Activated naive CD4-positive, alpha-beta T cell (primary cell): Measurements from ENCODE around the gene ZC3H8.

Source experiments
- DNase-seq, 4 experiments: peaks; one replicate each; lab custom pipeline; 2025; lab: John Stamatoyannopoulos, UW

The ZC3H8 gene

GRCh38 chr2:112195167-112195766, 59.6 kb downstream of the ZC3H8 start:
- DNase-seq, result no peak

DNA sequence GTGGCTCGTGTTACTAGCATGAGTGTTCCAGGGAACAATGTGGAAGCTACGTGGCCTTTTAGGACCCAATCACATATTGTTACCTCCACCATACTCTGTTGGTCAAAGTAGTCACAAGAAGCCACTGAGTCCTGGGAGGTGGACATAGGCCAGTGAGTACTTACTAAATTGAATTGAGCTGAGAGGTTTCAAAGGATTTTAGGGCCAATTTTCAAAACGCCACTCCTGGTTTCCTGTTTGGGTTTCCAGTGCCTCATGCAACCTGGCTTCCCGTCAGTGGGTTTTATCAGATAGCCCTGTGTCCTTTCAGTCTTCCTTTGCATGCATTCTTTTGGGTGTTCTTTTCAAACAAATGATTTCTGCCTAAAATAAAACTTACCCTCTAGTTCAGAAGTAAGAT, 60.4 kb downstream of the ZC3H8 start:
- DNase-seq, result no peak

- DNase-seq, result no peak
Measured at GRCh38 chr2:112194028-112194427, 60.8 kb downstream of the ZC3H8 start.

GRCh38 chr2:112189001-112189556, 65.8 kb downstream of the ZC3H8 start:
- DNase-seq, result no peak

DNA sequence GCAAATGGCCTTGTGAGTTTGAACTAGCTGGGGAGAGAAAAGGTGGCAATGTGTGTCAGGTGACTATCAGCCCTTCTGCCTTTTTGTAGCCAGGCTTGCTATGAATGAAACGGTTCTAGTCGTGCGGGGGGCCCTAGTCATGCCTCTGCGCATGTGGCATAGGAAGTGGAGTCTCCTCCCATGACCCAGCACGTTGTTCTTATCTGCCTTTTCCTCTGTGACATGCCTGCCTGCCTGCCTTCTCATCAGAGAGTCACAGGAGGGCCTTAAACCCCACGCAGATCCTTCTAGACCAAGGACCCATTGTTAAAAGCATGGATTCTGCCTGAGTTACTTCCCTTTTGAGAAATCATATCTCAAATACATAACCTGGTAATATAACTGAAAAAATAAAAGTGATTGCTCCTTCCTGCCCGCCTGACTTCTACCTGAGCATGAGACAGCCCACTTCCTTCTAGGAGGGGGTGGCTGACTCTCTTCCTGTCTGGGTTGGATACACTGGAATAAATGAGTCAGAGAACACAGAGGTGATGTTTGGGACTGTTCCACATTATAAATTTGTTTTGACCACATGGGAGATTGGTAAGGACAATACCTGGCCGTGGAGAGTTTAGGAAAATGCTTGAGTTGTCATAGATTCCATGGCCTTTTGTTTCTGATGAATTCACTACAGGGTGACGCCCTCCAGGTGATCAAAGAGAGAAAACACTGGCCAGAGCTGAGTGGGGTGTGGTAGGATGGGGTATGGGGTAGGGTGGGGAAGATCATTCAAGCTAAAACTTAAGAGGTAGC, 66.8 kb downstream of the ZC3H8 start:
- DNase-seq, result peak in 2 of 4 experiments; percentile 55 to 66

DNA sequence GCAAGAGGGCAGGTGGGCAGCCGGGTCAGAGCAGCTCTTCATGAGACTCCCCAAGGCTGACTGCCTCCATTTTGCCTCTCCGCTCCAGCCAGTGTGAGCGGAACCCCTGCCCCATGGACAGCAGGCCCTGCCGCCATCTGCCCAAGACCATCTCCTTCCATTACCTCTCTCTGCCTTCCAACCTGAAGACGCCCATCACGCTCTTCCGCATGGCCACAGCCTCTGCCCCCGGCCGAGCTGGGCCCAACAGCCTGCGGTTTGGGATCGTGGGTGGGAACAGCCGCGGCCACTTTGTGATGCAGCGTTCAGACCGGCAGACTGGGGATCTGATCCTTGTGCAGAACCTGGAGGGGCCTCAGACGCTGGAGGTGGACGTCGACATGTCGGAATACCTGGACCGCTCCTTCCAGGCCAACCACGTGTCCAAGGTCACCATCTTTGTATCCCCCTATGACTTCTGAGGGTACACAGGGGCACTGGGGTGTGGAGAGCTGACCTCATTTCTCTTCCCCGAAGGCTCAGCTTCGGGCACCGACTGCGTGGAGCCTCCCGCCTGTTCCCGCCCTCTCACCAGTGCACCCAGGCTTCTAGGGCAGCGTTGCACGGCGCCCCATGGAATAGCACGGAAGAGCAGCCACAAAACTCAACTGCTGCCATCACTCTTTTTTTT, 67.7 kb downstream of the ZC3H8 start:
- DNase-seq, result no peak

DNA sequence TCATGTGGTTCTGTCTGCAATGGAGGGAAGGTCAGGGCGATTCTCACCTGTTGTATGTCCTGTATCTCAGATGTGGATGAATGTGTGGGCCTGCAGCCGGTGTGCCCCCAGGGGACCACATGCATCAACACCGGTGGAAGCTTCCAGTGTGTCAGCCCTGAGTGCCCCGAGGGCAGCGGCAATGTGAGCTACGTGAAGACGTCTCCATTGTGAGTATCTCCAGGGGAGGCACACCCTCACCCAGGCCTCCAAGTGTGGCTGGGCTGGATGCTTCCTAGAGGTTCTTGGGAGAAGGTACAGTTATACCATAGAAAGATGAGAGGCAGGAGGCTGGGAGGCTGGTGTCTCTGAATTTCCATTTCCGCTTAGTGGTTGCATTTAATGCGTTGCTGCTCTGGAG, 69.7 kb downstream of the ZC3H8 start:
- no peak for DNase-seq

- DNase-seq, result no peak
Measured at GRCh38 chr2:112184121-112184520, 70.7 kb downstream of the ZC3H8 start.

DNA sequence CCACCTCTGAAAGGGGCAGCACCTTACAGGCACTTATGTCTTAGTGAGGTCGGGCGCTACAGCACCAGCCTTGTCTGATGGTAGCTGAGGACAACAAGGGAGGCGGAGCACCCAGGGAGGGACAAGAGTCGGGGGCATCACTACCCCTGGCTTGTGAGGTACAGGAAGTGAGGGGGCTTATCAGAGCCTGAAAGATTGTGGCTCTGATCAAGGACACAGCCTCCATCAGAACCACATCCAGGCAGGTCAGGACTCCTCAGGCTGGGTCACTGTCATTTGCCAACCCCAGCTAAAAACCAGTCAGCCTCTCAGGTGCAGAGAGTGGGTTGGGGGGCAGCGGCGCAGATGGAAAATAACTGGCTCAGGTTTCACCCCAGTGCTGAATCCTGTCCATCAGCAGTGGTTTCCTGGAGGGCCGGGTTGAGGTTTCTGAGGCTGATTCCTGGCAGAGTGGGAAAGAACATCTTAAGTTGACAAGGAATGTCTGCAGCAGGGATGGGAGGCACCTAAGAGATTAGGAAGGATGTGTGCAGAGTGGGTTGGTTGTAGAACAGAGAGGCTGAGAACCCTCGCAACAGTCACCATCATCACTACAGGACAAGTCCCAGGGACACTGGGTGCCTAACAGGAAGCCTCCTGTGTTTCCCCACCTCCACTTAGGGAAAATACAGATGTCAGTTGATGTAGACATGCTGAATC, 71.4 kb downstream of the ZC3H8 start:
- no peak for DNase-seq

DNA sequence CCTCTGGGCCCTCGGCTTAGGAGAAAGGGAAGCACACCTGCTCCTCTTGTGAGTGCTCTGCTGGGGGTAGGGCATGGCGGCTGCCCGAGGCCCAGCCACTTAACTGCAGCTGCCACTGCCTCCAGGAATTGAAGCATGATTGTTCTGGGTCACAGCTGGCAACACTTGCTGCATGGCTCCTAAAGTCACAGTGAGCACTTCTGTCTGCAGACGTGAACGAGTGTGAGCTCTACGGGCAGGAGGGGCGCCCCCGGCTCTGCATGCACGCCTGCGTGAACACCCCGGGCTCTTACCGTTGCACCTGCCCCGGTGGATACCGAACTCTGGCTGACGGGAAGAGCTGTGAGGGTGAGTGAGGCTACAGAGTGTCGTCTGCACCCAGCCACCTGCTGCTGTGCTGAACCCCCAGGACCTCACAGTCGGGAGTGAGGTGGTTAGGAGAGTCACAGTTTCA, 72.2 kb downstream of the ZC3H8 start:
- DNase-seq, result peak in 3 of 4 experiments; percentile 15 to 67 (median 52)

DNA sequence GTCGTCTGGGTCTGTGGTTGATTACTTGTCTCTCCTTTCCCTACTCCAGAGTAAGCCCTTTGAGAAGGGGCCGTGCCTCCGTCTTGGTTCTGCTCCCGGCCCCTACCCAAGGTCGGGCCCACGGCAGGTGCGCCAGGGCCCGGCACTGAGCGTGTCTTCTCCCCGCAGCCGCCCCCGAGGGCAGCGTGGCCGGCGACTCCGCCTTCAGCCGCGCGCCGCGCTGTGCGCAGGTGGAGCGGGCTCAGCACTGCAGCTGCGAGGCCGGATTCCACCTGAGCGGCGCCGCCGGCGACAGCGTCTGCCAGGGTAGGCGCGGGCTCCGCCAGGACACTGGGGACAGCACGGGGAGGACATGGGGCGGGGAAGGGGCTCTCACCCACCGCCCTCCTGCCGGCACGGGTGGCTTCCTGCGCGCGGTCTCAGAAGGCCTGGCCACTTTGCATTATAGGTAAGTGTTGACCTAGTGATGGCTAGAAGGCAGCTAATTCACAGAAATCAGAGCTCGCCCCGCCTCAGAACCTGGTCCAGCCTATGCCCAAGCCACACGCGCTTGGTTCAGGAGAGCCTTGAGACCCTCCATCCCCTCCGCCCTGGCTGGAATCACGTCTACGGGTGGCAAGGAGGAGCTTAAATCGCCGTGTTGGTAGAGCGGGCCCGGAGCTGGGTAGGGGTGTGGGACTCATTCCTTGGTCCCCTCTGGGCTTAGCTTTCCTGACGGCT, 73.1 kb downstream of the ZC3H8 start:
- peak; percentile 24 to 71 (median 42) for DNase-seq

GRCh38 chr2:112175958-112176573, 78.8 kb downstream of the ZC3H8 start:
- DNase-seq, result no peak

GRCh38 chr2:112175333-112175732, 79.5 kb downstream of the ZC3H8 start:
- no peak for DNase-seq

DNA sequence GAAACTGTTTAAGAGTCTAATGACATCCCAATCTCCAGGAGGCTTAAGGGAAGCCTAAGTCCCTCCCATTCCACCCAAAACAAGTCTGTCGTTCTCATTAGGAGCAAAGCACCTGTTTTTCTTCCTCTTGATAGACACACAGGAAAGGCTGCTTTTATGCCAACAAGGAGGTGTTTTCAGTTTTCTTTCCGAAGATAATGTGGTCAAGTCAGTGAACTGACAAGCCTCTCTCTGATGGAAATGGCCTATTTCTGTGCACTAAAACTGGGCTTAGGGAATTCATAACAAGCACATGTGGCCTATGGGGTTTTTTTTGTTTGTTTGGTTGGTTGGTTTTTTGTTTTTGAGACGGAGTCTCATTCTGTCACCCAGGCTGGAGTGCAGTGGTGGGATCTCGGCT, 80.5 kb downstream of the ZC3H8 start:
- DNase-seq, result no peak

DNA sequence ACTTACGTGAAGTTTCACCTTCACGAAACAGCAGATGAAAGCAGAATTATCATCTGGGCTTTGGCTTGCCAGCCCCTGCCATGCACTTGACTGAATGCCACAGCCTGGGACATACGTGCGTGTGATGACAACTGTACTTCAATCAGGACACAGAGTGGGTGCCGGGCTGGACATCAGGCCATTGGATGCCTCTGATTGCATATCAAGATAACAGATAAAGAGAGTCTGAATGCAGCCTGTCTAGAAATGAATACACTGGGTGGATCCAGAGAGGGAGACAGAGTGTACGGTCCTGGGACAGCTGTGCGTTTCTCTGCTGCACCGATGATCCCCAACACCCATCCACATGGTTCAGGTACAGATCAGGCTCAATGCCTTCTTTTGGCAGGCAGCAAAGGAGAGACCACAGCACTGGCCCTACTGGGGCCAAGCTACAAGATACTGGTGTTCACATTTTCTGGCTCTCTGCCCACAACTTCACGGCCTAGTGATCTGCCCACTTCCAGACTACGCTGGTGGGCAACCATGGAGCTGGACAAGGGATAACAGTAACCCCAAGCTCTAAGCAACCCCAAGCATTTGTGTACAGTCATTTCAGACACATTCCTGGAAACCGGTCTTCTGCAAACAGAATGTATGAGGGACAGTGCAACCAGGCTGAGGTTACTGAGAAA, 81.1 kb downstream of the ZC3H8 start:
- no peak for DNase-seq

DNA sequence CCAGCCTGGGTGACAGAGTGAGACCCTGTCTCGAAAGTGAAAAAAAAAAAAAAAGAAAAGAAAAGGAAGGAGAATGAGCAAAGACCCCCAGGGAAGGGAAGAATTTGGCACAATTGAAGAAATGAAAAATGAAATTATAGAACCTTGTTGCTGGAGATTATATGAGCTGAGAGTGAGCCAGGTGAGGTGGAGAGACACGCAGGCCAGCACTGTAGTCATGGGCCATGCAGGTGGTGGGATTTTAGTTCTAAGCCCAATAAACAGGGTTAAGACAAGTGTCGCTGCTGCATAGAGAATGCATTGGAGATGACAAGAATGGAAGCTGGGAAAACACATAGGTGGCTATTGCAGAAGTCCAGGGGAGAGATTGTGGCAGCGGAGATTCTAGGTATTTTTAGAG, 84.3 kb downstream of the ZC3H8 start:
- no peak for DNase-seq

- DNase-seq, result no peak
Measured at GRCh38 chr2:112168422-112169124, 86.3 kb downstream of the ZC3H8 start.

- DNase-seq, result no peak
Measured at GRCh38 chr2:112166806-112167499, 87.9 kb downstream of the ZC3H8 start.

GRCh38 chr2:112165296-112165695, 89.5 kb downstream of the ZC3H8 start:
- DNase-seq, result no peak
